HEK293 (cell line): ENCODE results near the gene PURB.

Experiments used
- ZNF138 ChIP-seq: fragments of 450-650 bp; formaldehyde crosslinking; IDR thresholded peaks from 2 replicates; pipeline ENCODE4 v1.5.1; 2016; ENCODE audit warnings: missing biosample characterization, missing genetic modification characterization, borderline replicate concordance
- ZNF707 ChIP-seq: fragments of 450-650 bp; formaldehyde crosslinking; IDR thresholded peaks from 2 replicates; pipeline ENCODE4 v1.5.1; 2016; ENCODE audit warnings: missing biosample characterization, missing genetic modification characterization

GRCh38 chr7:44849259-44849884, 36.0 kb downstream of the PURB start:
- TF ChIP-seq ZNF138: no peak
- TF ChIP-seq ZNF707 (tag by site-specific recombination): no peak
